Inferior parietal cortex (tissue), 1 donor: ENCODE results near the gene PLA2G4F.

Source experiments
- DNase-seq: peaks from one replicate; pipeline ENCODE4 v3.0.0-alpha.2; 2016; ENCODE audit errors: extremely low spot score

Gene PLA2G4F

GRCh38 chr15:42131826-42132806 is 24.3 kb downstream of the PLA2G4F start:
- DNase-seq, result no peak

- DNase-seq, result no peak
Measured at GRCh38 chr15:42131006-42131405, 25.4 kb downstream of the PLA2G4F start.

- no peak for DNase-seq
Measured at GRCh38 chr15:42130246-42130986, 26.0 kb downstream of the PLA2G4F start.

GRCh38 chr15:42129364-42129763 is 27.1 kb downstream of the PLA2G4F start:
- no peak for DNase-seq

- DNase-seq, result no peak
Measured at GRCh38 chr15:42128476-42128875, 28.0 kb downstream of the PLA2G4F start.

- no peak for DNase-seq
Measured at GRCh38 chr15:42123546-42123945, 32.9 kb downstream of the PLA2G4F start.

GRCh38 chr15:42121682-42122081 is 34.8 kb downstream of the PLA2G4F start:
- no peak for DNase-seq

GRCh38 chr15:42121021-42121420 is 35.4 kb downstream of the PLA2G4F start:
- no peak for DNase-seq

- peak; percentile 3 for DNase-seq
Measured at GRCh38 chr15:42120285-42120684, 36.2 kb downstream of the PLA2G4F start.

GRCh38 chr15:42119446-42119760 is 37.0 kb downstream of the PLA2G4F start:
- DNase-seq, result no peak

- peak; percentile 13 for DNase-seq
Measured at GRCh38 chr15:42118650-42119445, 37.6 kb downstream of the PLA2G4F start.

- no peak for DNase-seq
Measured at GRCh38 chr15:42111924-42112323, 44.5 kb downstream of the PLA2G4F start.

GRCh38 chr15:42110367-42110766 is 46.1 kb downstream of the PLA2G4F start:
- DNase-seq, result no peak

GRCh38 chr15:42108806-42109205 is 47.6 kb downstream of the PLA2G4F start:
- DNase-seq, result no peak

GRCh38 chr15:42108189-42108588 is 48.2 kb downstream of the PLA2G4F start:
- no peak for DNase-seq

- peak; percentile 45 for DNase-seq
Measured at GRCh38 chr15:42107473-42107872, 49.0 kb downstream of the PLA2G4F start.

- no peak for DNase-seq
Measured at GRCh38 chr15:42106288-42106687, 50.1 kb downstream of the PLA2G4F start.

GRCh38 chr15:42104095-42104891 is 52.1 kb downstream of the PLA2G4F start:
- DNase-seq, result no peak

GRCh38 chr15:42102646-42103235 is 53.7 kb downstream of the PLA2G4F start:
- DNase-seq, result no peak

GRCh38 chr15:42101861-42102260 is 54.6 kb downstream of the PLA2G4F start:
- DNase-seq, result no peak
